Stimulated activated CD8-positive, alpha-beta memory T cell treated with anti-CD3 and anti-CD28 coated beads, Interleukin-12 subunit alpha, Interleukin-12 subunit beta, amount 100 ng/mL, for 24 hours (primary cell): ENCODE measurements around the gene MARCHF9.

Source experiments
- DNase-seq: peaks from one replicate; pipeline ENCODE4 v3.0.0-alpha.2; 2020; ENCODE audit errors: extremely low read depth

MARCHF9 gene

GRCh38 chr12:57737467-57738460 lies 17.1 kb upstream of the MARCHF9 start:
- no peak for DNase-seq

- no peak for DNase-seq
These were observed 16.2 kb upstream of the MARCHF9 start, which contains the start of gene AGAP2 for GRCh38 chr12:57738661-57739237. AGAP2 (minus strand) TSS chr12:57738742; CDS start chr12:57738246, 496 bp downstream.

GRCh38 chr12:57739387-57739786 lies 15.5 kb upstream of the MARCHF9 start:
- DNase-seq: no peak

GRCh38 chr12:57739914-57740538 lies 14.9 kb upstream of the MARCHF9 start:
- DNase-seq: no peak

- DNase-seq: no peak
These were observed 14.1 kb upstream of the MARCHF9 start for GRCh38 chr12:57740656-57741412.

GRCh38 chr12:57741413-57741789 lies 13.5 kb upstream of the MARCHF9 start:
- DNase-seq: no peak

GRCh38 chr12:57741844-57742738 lies 12.8 kb upstream of the MARCHF9 start:
- DNase-seq: no peak

GRCh38 chr12:57743769-57744168 lies 11.1 kb upstream of the MARCHF9 start:
- DNase-seq: no peak

GRCh38 chr12:57744194-57744776 lies 10.6 kb upstream of the MARCHF9 start:
- DNase-seq: no peak

GRCh38 chr12:57744777-57745484 lies 10.0 kb upstream of the MARCHF9 start, which contains the start of gene TSPAN31:
TSPAN31 (plus strand) TSS chr12:57745039; CDS start chr12:57745155, 116 bp downstream.
- peak; percentile 86 for DNase-seq

GRCh38 chr12:57745485-57745881 lies 9.4 kb upstream of the MARCHF9 start:
- no peak for DNase-seq

GRCh38 chr12:57746025-57746424 lies 8.9 kb upstream of the MARCHF9 start:
- DNase-seq: no peak

- DNase-seq: no peak
These were observed 5.8 kb upstream of the MARCHF9 start for GRCh38 chr12:57749061-57749460.

GRCh38 chr12:57750561-57751431 lies 4.1 kb upstream of the MARCHF9 start:
- DNase-seq: no peak

- DNase-seq: no peak
These were observed 3.5 kb upstream of the MARCHF9 start for GRCh38 chr12:57751432-57751787.

- peak; percentile 98 for DNase-seq
These were observed 2.9 kb upstream of the MARCHF9 start, which contains the start of gene CDK4 for GRCh38 chr12:57751788-57752667. CDK4 (minus strand) TSS chr12:57752310; CDS start chr12:57751717, 593 bp downstream.

GRCh38 chr12:57752668-57753000 lies 2.3 kb upstream of the MARCHF9 start:
- DNase-seq: no peak
